Right ventricle myocardium inferior (tissue), 1 donor: ENCODE data around the gene RXFP4. TPM values are rescaled to one million over a fixed set of nuclear protein-coding genes. Genes with fewer than 3 reads are reported as not detected.

Experiments
- ATAC-seq: fragments of 200-7000 bp; cut with Tn5 transposase; one replicate; pipeline ENCODE4 v1.9.1; 2020; ENCODE audit warnings: mild to moderate bottlenecking, moderate library complexity
- DNase-seq: peaks from one replicate; pipeline ENCODE4 v3.0.0; 2021; ENCODE audit errors: missing footprints
- intact Hi-C: fragments of 100-400 bp; cut with DNase I; formaldehyde crosslinking; loops from one replicate; pipeline ENCODE4 v1.11.0; 2022
- microRNA-seq: library from miRNA; unstranded; fragments of <30 nt; microRNA quantifications from one replicate; pipeline ENCODE4 v1.2.0, GENCODE V29; 2020
- total RNA-seq: library from RNA; stranded (reverse); fragmentation: NEBNext Ultra II Directional; extraction: Animal tissue kit (Norgen Biotek cat#: 25700); gene quantifications from one replicate; pipeline ENCODE4 v1.2.1, GENCODE V29; 2021
- donor health status: DM: no; HTN: yes; CAD: no; lungs with severe emphysema.

The RXFP4 gene
- total RNA-seq, 1 donor from 2014 or later: not detected

DNA sequence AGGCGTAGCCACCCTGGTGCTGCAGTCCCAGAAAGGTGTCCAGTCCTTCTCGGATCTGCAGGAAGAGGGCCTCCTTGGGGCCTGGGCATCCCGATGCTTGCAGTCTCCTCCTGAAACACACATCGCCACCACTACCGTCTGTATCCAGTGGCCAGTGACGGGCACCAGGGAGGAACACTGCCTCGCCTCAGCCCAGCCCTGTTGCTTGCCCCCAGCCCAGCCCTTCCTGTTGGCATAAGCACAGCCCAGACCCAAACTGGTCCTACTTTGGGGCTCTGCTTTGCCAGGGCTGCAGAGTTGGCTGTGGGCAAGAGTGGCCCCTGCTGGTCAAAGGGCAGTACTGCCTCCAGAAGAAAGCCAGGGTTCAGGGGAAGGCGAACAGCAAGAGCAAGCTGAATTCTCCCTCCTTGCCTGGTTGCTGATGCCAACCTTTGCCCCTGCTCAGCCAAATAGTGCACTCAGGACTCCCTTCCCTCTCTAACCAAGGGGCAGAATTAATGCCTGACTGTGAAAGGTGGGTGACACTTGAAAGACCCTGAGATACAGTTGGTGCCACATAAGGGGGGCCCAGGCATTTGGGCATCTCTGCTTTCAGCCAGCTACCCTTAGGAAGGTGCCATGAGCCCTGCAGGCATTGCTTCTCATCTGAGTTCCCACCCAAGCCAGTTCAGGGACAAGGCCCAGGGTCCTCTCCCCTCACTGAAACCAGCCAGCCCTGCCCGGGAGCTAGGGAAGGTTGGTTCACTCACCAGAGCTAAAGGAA is 48.0 kb downstream of the RXFP4 start:
- intact Hi-C loops: loop anchor here (1.0 to 5.0 kb wide), 2 partner anchors 32 to 51 kb away; no protein-coding TSS in a partner anchor
- DNase-seq: peak; percentile 86
- ATAC-seq: peak; percentile 88

DNA sequence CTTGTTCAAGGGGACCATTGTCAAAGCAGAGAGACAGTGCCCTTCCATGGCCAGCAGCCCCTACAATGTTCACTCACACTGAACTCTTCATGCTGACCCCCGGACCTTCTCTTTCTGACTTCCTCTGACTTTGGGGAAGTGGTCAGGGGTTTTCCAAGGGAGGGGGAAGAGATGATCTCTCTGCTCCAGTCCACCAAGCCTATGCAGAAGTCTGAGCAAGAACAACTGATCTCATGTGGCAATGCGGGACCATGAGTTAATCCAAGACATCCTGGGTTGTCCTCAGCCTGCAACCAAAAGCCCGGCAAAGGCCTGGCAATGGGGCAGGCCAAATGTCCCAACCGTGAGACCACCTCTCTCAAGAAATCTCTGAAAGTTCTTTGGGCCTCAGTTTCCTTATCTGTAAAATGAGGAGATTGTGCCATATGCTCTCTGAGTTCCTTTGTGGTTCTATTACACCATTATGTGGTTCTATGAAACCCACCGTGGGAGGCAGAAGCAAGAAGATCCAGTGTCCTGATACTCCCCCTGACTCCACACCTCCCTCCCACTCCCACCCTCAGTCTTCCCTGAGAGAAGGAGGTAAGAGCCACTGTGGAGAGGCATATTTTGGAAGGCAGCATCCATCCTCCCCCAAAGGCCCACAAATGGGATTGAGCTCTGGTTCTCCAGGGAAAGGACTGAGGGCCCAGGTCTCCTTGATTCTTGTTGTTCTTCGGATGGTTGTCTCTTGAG is 48.7 kb downstream of the RXFP4 start:
- DNase-seq (no peak), ATAC-seq (peak; percentile 57)
- intact Hi-C loops: loop anchor here (5.0 kb wide), 1 partner anchor 33 kb away; no protein-coding TSS in a partner anchor

Small RNAs within 50 kb of the gene (microRNA-seq; reads per million reads assigned to microRNA genes)
- gene MIR6738: not detected

Other genes with a start within 250 kb of the RXFP4 start
- 19.3 TPM for gene GON4L, start 84.4 kb upstream of the RXFP4 start, total RNA-seq
- gene SYT11, start 82.1 kb upstream of the RXFP4 start, total RNA-seq: 9.2 TPM
- 21.7 TPM for gene RIT1, start 30.3 kb upstream of the RXFP4 start, total RNA-seq
- gene KHDC4, start 7.2 kb upstream of the RXFP4 start, total RNA-seq: 22.0 TPM
- gene ARHGEF2, start 36.9 kb downstream of the RXFP4 start, total RNA-seq: 61.8 TPM
- 79.9 TPM for gene SSR2, start 79.3 kb downstream of the RXFP4 start, total RNA-seq
- gene UBQLN4, start 112.2 kb downstream of the RXFP4 start, total RNA-seq: 33.5 TPM
- gene LAMTOR2, start 113.1 kb downstream of the RXFP4 start, total RNA-seq: 63.8 TPM
- not detected for gene RAB25, start 119.5 kb downstream of the RXFP4 start, total RNA-seq
- 0.24 TPM for gene MEX3A, start 140.8 kb downstream of the RXFP4 start, total RNA-seq
- 288 TPM for gene LMNA, start 173.1 kb downstream of the RXFP4 start, total RNA-seq
- 2.2 TPM for gene SEMA4A, start 211.9 kb downstream of the RXFP4 start, total RNA-seq